ENCODE results near the gene SASH1.
A peak's percentile ranks its signal among the peaks of the same experiment; 100 is the strongest.

DNA sequence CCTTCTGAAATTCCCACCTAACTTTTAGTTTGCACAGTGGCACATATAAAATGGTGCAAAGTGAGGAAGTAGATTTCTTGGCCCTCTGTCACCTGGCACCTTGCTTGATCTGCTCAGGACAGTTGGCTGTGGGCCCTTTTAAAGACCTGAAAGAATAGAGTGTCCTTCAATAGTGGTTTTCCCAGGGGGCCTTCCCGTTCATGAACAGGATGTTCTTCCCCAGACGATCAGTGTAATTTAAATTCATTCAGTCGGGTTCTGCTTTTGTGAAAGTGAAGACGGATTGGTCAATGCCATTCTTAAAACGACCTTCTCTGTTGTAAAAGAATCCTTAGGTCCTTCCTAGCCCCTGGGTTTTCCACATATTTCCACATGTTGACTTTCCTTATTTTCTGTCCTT is 178.5 kb downstream of the SASH1 start:
- TF ChIP-seq, protein P1, sequence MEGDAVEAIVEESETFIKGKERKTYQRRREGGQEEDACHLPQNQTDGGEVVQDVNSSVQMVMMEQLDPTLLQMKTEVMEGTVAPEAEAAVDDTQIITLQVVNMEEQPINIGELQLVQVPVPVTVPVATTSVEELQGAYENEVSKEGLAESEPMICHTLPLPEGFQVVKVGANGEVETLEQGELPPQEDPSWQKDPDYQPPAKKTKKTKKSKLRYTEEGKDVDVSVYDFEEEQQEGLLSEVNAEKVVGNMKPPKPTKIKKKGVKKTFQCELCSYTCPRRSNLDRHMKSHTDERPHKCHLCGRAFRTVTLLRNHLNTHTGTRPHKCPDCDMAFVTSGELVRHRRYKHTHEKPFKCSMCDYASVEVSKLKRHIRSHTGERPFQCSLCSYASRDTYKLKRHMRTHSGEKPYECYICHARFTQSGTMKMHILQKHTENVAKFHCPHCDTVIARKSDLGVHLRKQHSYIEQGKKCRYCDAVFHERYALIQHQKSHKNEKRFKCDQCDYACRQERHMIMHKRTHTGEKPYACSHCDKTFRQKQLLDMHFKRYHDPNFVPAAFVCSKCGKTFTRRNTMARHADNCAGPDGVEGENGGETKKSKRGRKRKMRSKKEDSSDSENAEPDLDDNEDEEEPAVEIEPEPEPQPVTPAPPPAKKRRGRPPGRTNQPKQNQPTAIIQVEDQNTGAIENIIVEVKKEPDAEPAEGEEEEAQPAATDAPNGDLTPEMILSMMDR (IDR thresholded peaks at IDR 0.05): no peak
- peak in 1 of 2 donors; percentile 56 for TF ChIP-seq EP300 (IDR thresholded peaks at IDR 0.05)

All from tibial nerve (tissue), 4 donors.